ENCODE measurements around the gene EFCAB5. TPM values are rescaled to one million over a fixed set of nuclear protein-coding genes. Genes with fewer than 3 reads are reported as not detected.
"Not testable (repeated sequence)": the region's sequence is repeated elsewhere in the genome, so short reads cannot be mapped to it uniquely, and the experiment has no call there.

Gene EFCAB5
- total RNA-seq, 1 donor from 2014 or later = not detected

GRCh38 chr17:30117675-30118081 lies 176.2 kb downstream of the EFCAB5 start:
- no peak for ATAC-seq (ENCODE audit: poor library complexity)
- intact Hi-C loops (cut with DNase I) = no loop called here
- DNase-seq = no peak

GRCh38 chr17:30118635-30119034 lies 177.2 kb downstream of the EFCAB5 start:
- ATAC-seq (ENCODE audit: poor library complexity); DNase-seq; intact Hi-C loops (cut with DNase I): not testable (repeated sequence)

- intact Hi-C loops (cut with DNase I) = loop anchor here (5.0 kb wide), 1 partner anchor 148 kb away; no protein-coding TSS in a partner anchor
- DNase-seq = no peak
- no peak for ATAC-seq (ENCODE audit: poor library complexity)
Observed at GRCh38 chr17:30124273-30124796, 182.9 kb downstream of the EFCAB5 start.

DNA sequence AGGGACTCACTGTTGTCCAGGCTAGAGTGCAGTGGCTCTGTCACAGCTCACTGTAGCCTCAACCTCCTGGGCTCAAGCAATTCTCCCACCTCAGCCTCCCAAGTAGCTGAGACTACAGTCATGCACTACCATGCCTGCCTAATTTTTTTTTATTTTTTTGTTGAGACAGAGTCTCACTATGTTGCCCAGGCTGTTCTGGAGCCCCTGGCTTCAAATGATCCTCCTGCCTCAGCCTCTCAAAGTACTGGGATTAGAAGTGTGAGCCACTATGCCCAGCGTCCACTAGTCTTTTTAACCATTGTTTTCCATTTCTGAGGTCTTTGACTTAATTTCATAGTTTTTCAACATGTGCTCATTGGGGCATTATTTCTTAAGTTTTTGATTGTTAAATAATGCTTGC lies 188.7 kb downstream of the EFCAB5 start:
- intact Hi-C loops (cut with DNase I) = no loop called here
- no peak for ATAC-seq (ENCODE audit: poor library complexity)
- no peak for DNase-seq

DNA sequence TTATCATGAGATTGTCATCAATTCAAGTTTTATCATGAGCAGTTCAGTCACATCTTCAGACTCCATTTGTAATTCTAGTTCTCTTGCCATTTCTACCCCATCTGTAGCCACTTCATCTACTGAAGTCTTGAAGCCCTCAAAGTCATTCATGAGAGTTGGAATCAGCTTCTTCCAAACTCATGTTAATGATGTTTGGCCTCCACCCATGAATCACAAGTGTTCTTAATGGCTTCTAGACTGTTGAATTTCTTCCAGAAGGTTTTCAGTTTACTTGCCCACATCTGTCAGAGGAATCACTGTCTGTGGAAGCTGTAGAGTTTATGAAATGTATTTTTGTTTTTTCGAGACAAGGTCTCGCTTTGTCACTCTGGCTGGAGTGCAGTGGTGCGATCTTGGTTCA lies 191.2 kb downstream of the EFCAB5 start:
- ATAC-seq (ENCODE audit: poor library complexity) = no peak
- no peak for DNase-seq
- intact Hi-C loops (cut with DNase I) = no loop called here

DNA sequence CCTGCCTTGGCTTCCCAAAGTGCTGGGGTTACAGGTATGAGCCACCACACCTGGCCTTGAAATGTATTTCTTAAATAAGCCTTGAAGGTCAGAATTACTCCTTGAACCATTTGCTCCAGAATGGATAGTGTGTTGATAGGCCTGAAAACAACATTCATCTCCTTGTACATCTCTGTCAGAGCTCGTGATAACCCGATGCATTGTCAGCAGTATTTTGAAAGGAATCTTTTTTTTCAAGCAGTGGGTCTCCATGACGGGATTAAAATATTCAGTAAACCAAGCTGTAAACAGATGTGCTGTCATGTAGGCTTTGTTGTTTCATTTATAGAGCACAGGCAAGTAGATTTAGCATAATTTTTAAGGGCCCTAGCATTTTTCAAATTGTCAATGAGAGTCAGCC lies 191.8 kb downstream of the EFCAB5 start:
- DNase-seq = no peak
- intact Hi-C loops (cut with DNase I) = no loop called here
- ATAC-seq (ENCODE audit: poor library complexity) = no peak

GRCh38 chr17:30134551-30134950 lies 193.1 kb downstream of the EFCAB5 start:
- intact Hi-C loops (cut with DNase I) = no loop called here
- DNase-seq = no peak

GRCh38 chr17:30137158-30137557 lies 195.7 kb downstream of the EFCAB5 start:
- no peak for ATAC-seq (ENCODE audit: poor library complexity)
- intact Hi-C loops (cut with DNase I) = no loop called here

More at GRCh38 chr17:30134551-30134950, 193.1 kb downstream of the EFCAB5 start:
- ATAC-seq (ENCODE audit: poor library complexity) = no peak

GRCh38 chr17:30147860-30148259 lies 206.4 kb downstream of the EFCAB5 start:
- ATAC-seq (ENCODE audit: poor library complexity); intact Hi-C loops (cut with DNase I); DNase-seq: not testable (repeated sequence)

More at GRCh38 chr17:30137158-30137557, 195.7 kb downstream of the EFCAB5 start:
- DNase-seq = no peak

DNA sequence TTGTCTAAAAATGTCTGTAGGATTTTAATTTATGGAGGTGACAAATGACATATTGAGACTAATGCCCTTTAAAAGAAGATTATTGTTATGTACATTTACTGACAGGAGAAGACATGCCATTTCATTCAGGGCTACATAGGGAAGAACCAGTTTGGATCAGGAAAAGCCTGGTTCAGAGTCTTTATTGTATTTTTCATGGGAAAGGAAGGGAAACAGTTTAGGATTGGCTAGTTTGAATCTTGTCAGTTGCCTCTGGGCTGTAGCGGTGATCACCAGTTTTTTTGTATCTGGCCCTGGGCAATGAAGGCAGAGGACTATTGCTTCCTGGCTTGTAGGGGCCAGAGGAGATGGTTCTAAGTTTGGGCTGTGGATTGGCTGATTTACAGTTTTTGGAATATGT lies 206.9 kb downstream of the EFCAB5 start:
- ATAC-seq (ENCODE audit: poor library complexity) = no peak
- intact Hi-C loops (cut with DNase I) = no loop called here
- DNase-seq = no peak

GRCh38 chr17:30151471-30151870 lies 210.0 kb downstream of the EFCAB5 start:
- intact Hi-C loops (cut with DNase I) = no loop called here
- ATAC-seq (ENCODE audit: poor library complexity) (no peak), DNase-seq (no peak)

DNA sequence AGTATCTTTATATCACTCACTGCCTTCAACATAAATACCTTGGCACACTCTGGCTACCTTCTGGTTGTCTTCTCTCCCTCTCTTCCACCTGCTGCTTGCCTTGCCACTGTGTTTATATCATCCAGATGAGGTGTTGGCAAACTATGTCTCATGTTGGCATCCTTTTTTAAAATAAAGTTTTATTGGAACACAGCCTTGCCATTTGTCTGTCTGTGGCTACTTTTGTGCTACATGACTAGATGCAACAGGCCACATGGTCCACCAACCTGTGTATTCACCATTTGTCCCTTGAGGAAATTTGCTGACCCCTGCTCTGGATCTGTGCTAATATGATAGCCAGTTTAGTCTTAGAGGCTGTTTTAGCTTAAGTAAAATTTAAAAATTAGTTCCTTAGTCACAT lies 212.0 kb downstream of the EFCAB5 start:
- intact Hi-C loops (cut with DNase I) = no loop called here
- ATAC-seq (ENCODE audit: poor library complexity) (no peak), DNase-seq (no peak)

- intact Hi-C loops (cut with DNase I) = no loop called here
- ATAC-seq (ENCODE audit: poor library complexity) = no peak
- no peak for DNase-seq
Observed at GRCh38 chr17:30155389-30155788, 214.0 kb downstream of the EFCAB5 start.

Small RNAs within 50 kb of the gene (microRNA-seq; reads per million reads assigned to microRNA genes)
- not detected for gene MIR423

Other genes starting within 250 kb of the EFCAB5 start
- 31.3 TPM for gene SSH2, start 11.4 kb upstream of the EFCAB5 start, total RNA-seq
- 17.2 TPM for gene NSRP1, start 175.2 kb downstream of the EFCAB5 start, total RNA-seq